Dermis blood vessel endothelial cell (primary cell): ENCODE data around the gene ATG9B. TPM values are rescaled to one million over a fixed set of nuclear protein-coding genes. Genes with fewer than 3 reads are reported as not detected.
"Not testable (repeated sequence)": the region's sequence is repeated elsewhere in the genome, so short reads cannot be mapped to it uniquely, and the experiment has no call there.

ENCODE experiments used
- DNase-seq: peaks from one replicate; pipeline ENCODE4 v3.0.0; 2010
- total RNA-seq: library from RNA; depleted of rRNA; stranded (reverse); fragments of >200 nt; gene quantifications from 2 replicates; pipeline ENCODE4 v1.2.3, GENCODE V29; 2014

The ATG9B gene
- total RNA-seq, 1 donor from 2014 or later = not detected

GRCh38 chr7:151014950-151015349 is 9.3 kb downstream of the ATG9B start:
- DNase-seq = no peak

- no peak for DNase-seq
Observed at GRCh38 chr7:151013733-151014497, 10.4 kb downstream of the ATG9B start.

DNA sequence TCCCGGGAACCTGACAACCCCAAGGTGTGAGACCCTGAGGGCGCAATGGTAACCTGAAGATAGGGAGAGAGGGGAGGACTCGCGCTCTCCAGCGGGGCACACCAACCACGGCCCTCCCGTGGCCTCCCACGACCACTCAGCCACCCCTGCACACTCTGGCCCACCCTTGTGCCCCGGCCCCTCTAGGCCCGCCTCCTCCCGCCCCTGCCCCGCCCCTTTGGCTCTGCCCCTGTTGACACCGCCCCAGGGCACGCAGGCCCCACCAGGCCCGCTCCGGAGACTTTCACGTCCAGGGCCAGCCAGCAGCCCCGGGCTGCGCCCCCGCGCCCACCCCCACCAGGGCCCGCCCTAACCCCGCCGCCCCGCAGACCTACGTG is 10.9 kb downstream of the ATG9B start:
- no peak for DNase-seq

DNA sequence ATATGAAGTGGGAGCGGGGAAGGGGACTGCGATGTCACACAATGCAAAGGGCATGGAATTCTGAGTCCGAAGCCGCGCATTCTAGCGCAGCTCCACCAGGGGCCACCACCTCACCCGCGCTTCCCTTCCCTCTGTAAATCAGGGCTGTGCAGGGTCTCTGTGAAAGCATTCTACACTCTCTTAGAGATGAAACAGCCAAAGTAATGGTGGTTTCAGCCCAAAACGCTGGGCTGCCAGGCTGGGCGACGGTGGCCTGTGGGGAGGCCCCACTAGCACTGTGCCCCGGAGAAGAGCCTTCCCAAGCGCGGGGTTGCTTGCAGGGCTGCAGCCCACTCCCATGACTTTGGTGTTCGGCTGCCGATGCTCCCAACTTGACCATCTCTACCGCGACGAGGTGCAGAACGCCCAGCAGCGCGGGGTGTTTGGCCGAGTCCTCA is 11.4 kb downstream of the ATG9B start:
- DNase-seq = peak; percentile 39

DNA sequence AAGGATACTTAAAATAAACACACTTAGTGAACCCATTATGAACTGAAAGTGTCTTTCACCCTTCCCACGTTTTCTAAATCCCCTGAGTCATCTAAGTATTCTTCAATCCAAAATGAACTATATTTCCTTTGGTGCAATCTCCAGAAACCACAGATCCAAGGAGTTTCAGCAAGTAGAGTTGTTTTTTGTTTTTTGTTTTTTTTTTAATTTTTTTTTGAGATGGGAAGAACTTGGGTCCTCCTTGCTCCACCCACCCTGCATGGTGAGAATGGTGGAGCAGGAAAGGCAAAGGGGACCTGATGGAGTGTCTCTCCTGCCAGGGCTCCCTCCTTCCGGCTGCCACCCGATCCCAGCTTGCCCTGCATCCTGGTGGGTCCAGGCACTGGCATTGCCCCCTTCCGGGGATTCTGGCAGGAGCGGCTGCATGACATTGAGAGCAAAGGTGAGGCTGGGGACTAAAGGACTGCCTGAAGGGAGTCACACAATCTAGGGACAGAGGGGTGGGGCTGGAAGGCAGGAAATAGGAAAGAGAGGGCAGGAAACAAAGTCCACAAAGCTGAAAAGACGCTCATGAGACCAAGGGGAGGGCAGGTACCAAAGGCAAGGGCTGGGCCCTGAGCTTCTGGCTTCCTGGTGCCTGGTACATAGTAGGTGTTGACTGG is 12.1 kb downstream of the ATG9B start:
- no peak for DNase-seq

- DNase-seq = not testable (repeated sequence)
Observed at GRCh38 chr7:151011616-151012015, 12.7 kb downstream of the ATG9B start.

- no peak for DNase-seq
Observed at GRCh38 chr7:151011097-151011409, 13.2 kb downstream of the ATG9B start.

GRCh38 chr7:151010307-151011096 is 13.8 kb downstream of the ATG9B start:
- DNase-seq = no peak

GRCh38 chr7:151010037-151010306 is 14.3 kb downstream of the ATG9B start:
- DNase-seq = no peak

DNA sequence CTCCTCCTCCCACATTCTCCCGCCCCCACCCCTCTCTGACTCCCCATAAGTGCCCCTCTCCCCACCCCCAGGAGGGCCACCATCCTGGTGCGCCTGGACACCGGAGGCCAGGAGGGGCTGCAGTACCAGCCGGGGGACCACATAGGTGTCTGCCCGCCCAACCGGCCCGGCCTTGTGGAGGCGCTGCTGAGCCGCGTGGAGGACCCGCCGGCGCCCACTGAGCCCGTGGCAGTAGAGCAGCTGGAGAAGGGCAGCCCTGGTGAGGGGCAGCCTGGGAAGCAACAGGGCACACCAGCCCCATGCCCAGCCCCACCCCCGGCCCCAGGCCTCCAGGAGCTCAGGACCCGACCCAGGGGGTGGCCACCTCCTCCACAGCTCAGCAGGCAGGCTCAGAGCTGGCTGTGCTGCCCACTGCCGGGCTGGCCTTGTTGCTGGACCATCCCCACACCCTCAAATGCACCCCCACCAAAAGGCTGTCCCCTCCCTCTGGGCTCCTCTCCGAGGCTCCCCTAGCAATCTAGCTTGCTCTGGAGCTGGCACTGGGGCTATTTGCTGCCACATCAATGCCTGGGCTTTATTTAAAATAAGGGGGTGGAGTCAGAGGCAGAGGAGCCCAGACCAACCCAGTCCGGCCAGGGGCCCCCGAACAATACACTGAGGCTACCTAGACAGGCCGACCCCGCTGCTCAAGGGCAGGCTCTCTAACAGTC is 14.8 kb downstream of the ATG9B start:
- DNase-seq = no peak

DNA sequence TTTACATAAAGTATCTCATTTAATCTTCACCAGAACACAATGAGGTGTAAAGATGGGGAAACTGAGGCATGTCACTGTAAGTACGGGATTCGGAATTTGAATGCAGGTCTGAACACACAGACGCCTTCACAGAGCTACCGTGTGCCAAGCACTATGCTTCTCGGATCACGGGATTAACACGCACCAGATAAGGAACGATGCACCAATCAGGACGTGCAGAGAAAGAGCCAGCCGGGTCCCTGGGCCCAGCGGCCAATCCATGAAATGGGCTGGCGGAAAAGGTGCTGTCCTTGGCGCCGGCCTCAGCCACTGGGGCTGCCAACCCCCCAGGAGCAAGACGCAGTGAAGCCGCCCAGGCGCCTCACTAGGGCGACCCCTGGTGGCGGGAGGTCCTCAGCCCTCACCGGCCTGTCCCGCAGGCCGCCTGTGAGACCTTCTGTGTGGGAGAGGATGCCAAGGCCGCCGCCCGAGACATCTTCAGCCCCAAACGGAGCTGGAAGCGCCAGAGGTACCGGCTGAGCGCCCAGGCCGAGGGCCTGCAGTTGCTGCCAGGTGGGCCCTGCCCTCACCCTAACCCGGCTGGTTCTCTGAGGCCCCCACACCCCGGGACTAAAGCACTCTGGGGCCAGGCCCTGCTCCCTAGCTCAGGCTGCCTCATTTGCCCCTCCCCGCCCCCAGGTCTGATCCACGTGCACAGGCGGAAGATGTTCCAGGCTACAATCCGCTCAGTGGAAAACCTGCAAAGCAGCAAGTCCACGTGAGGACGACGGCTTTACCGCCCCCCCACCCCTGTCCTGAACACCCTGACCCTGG is 15.6 kb downstream of the ATG9B start:
- DNase-seq = peak; percentile 78

DNA sequence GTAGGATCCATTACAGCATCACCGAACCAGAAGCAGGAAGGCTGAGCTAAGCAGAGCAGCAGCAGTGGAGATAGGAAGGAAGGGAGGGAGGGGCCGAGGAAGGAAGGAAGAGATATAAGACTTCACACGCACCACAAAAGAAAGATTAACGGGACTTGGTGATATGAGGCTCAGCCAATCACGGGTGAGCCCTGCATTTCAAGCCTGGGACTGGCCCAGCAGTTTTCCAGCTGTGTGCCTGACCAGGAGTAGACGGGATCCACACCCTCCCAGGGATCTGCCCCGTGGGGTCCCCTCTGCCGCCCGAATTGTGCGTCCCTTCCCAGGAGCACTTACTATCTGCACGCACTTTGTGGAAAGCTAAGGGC is 16.2 kb downstream of the ATG9B start:
- DNase-seq = peak; percentile 72

DNA sequence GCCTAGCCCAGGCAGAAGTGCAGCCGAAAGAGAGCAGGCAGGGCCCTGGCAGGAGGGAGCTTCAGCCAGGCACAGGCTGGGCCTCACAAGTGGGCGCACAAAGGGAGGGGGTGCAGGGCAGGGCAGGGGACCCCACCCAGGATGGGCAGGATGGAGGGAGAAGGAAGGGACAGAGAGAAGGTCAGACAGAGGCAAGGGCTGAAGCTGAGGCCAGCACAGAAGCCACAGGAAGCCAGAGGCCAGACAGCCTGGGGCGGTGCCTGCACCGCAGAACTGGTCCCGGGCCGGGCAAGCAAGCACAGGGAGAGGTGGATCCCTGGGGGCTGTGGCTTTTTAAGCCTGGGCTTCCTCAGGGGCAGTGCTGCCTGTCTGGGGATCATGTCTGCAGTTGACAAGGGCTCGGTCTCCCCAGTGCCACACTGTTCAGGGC is 16.8 kb downstream of the ATG9B start:
- DNase-seq = peak; percentile 23

DNA sequence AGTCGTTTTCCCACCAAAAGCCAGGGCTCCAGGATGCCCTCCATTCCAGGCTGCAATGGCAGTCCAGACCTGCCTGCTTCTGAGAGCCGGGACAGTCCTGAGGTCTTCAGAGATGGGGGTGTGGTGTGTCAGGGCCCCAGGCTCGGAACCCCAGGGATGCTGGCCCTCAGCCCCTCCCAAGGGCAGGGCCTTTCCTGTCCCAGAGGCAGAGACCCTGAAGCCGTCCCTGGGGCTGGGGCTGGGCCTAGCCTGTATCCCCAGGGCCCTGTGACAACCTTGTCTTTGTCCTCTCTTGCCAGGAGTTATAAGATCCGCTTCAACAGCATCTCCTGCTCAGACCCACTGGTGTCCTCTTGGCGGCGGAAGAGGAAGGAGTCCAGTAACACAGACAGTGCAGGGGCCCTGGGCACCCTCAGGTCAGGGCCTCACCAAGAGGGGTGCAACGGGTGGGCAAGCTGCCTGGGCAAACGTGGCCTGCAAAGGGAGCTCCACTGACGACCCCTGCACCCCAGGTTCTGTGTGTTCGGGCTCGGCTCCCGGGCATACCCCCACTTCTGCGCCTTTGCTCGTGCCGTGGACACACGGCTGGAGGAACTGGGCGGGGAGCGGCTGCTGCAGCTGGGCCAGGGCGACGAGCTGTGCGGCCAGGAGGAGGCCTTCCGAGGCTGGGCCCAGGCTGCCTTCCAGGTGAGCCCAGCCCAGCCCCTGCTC is 17.5 kb downstream of the ATG9B start:
- DNase-seq = no peak

DNA sequence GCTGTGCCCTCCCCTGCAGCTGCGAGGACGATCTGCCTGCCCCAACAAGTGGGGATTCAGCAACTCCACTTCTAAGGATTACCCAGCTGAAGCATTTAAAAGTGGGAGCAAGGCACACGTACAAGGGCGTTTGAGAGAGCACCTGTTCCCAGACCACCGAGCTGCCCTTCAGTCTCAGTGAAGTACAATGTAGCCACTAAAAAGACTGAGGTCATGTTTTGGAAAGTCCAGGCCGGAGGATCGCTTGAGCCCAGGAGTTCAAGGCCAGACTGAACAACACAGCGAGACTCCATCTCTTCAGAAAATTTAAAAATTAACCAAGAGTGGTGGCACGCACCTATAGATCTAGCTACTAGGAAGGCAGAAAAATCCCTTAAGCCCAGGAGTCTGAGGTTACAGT is 18.7 kb downstream of the ATG9B start:
- DNase-seq = no peak

- DNase-seq = peak; percentile 89
Observed at GRCh38 chr7:151003572-151003971, 20.7 kb downstream of the ATG9B start.

- DNase-seq = no peak
Observed at GRCh38 chr7:151001546-151001945, 22.7 kb downstream of the ATG9B start.

DNA sequence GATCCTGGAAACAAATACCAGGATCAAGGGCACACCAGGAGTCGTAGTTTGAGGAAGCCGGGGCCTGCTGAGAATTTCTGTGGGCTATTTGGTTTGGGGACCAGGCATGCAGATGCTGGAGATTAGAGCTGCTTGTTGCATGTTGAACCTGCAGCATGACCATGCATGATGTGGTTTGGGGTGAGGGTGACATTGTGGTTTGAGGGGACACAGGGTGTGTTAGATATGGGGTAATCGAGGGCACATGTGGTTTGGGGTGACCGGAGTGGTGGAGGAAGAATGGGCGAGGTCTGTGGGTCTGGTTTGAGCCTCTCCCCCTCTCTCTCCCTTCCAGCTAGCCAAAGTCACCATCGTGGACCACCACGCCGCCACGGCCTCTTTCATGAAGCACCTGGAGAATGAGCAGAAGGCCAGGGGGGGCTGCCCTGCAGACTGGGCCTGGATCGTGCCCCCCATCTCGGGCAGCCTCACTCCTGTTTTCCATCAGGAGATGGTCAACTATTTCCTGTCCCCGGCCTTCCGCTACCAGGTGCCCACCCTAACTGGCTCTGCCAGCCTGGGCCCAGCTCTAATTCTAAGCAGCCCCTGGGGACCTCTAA is 23.3 kb downstream of the ATG9B start:
- no peak for DNase-seq

DNA sequence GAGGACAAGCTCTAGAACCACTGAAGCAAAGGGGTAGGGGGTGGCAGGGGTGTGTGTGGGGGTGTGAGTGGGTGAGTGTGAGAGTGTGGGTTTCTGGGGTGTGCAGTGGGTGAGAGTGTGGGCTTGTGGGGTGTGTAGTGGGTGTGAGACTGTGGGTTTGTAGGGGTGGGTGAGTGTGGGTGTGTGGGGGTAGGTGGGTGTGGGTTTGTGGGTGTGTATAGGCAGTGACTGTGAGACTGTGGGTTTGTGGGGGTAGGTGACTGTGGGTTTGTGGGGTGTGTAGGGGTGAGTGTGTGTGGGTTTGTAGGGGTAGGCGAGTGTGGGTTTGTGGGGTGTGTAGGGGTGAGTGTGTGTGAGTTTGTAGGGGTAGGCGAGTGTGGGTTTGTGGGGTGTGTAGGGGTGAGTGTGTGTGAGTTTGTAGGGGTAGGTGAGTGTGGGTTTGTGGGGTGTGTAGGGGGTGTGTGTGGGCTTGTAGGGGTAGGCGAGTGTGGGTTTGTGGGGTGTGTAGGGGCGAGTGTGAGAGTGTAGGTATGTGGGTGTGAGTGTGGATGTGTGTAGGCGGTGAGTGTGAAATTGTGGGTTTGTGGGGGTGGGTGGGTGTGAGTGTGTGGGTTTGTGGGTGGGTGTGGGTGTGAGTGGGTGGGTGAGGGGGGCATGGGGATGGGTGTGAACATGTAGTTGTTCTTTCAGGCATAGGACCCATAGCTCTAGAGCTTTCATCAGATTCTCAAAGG is 24.6 kb downstream of the ATG9B start:
- no peak for DNase-seq

- DNase-seq = no peak
Observed at GRCh38 chr7:150999001-150999400, 25.3 kb downstream of the ATG9B start.

DNA sequence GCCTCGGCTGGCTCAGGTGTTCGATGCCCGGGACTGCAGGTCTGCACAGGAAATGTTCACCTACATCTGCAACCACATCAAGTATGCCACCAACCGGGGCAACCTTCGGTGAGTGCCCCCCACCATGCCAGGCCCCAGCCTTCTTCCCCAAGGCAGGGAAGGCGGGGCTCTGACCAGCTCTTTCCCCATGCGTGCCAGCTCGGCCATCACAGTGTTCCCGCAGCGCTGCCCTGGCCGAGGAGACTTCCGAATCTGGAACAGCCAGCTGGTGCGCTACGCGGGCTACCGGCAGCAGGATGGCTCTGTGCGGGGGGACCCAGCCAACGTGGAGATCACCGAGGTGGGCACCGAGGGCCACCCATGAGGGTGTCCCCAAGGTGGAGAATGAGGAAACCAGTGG is 26.0 kb downstream of the ATG9B start:
- no peak for DNase-seq
